HEK293 (cell line): ENCODE measurements around the gene DNAJC3.

Experiments used
- CTCF ChIA-PET: fragments of 350-600 bp; formaldehyde crosslinking; extraction: SDS; loops from one replicate; lab custom pipeline; 2021; ENCODE audit warnings: antibody characterized with exemption; lab: Yijun Ruan, JAX
- POLR2A ChIA-PET: fragments of 300-600 bp; formaldehyde crosslinking; extraction: SDS; loops from one replicate; lab custom pipeline; 2020; ENCODE audit warnings: antibody characterized with exemption, inconsistent platforms; lab: Yijun Ruan, JAX
- H3K27ac ChIP-seq: fragments of 200-500 bp; sonication (Bioruptor generic); 2 replicates; pipeline ENCODE4 v1.5.1; 2014; ENCODE audit warnings: low read depth, low read length, control low read depth, inconsistent platforms; ENCODE audit errors: extremely low read depth
- H3K36me3 ChIP-seq, 2 experiments: fragments of 200-500 bp in 1 of 2; sonication (Bioruptor generic) in 1 of 2; 1 replicate in 1 of 2; 2 replicates in 1 of 2; pipeline ENCODE4 v1.5.1; 2014 to 2017; ENCODE audit warnings: inconsistent platforms in 2 of 2, low read length in 2 of 2; ENCODE audit not compliant: control insufficient read depth in 2 of 2, insufficient read depth in 1 of 2
- H3K4me1 ChIP-seq: fragments of 200-500 bp; sonication (Bioruptor generic); 2 replicates; pipeline ENCODE4 v1.5.1; 2014; ENCODE audit warnings: mild to moderate bottlenecking, low read length, inconsistent platforms; ENCODE audit not compliant: control insufficient read depth, insufficient read depth
- H3K4me3 ChIP-seq: 2 replicates; pipeline ENCODE4 v1.5.1; 2011; ENCODE audit warnings: low read depth, mild to moderate bottlenecking, control low read depth, low read length, moderate library complexity
- H3K9me3 ChIP-seq: fragments of 200-500 bp; sonication (Bioruptor generic); 2 replicates; pipeline ENCODE4 v1.5.1; 2014; ENCODE audit warnings: low read depth, low read length, inconsistent platforms; ENCODE audit not compliant: control insufficient read depth, insufficient read depth
- FEZF1 ChIP-seq: fragments of 450-650 bp; formaldehyde crosslinking; IDR thresholded peaks from 2 replicates; pipeline ENCODE4 v1.5.1; 2016; ENCODE audit warnings: missing biosample characterization, missing genetic modification characterization
- KLF9 ChIP-seq: fragments of 450-650 bp; formaldehyde crosslinking; IDR thresholded peaks from 2 replicates; pipeline ENCODE4 v1.5.1; 2016; ENCODE audit warnings: missing biosample characterization, missing genetic modification characterization, low read depth
- ZNF146 ChIP-seq: fragments of 450-650 bp; formaldehyde crosslinking; IDR thresholded peaks from 2 replicates; pipeline ENCODE4 v1.5.1; 2016; ENCODE audit warnings: missing biosample characterization, missing genetic modification characterization
- ZNF169 ChIP-seq: fragments of 450-650 bp; formaldehyde crosslinking; IDR thresholded peaks from 2 replicates; pipeline ENCODE4 v1.5.1; 2016; ENCODE audit warnings: missing biosample characterization, missing genetic modification characterization
- ZNF175 ChIP-seq: fragments of 450-650 bp; formaldehyde crosslinking; IDR thresholded peaks from 2 replicates; pipeline ENCODE4 v1.5.1; 2016; ENCODE audit warnings: missing biosample characterization, missing genetic modification characterization
- ZNF184 ChIP-seq: fragments of 450-650 bp; IDR thresholded peaks from 2 replicates; pipeline ENCODE4 v1.5.1; 2018; ENCODE audit warnings: missing biosample characterization, mild to moderate bottlenecking, missing genetic modification characterization
- ZNF223 ChIP-seq: fragments of 450-650 bp; formaldehyde crosslinking; IDR thresholded peaks from 2 replicates; pipeline ENCODE4 v1.5.1; 2016; ENCODE audit warnings: missing biosample characterization, missing genetic modification characterization
- ZNF292 ChIP-seq: fragments of 450-650 bp; formaldehyde crosslinking; IDR thresholded peaks from 2 replicates; pipeline ENCODE4 v1.5.1; 2016; ENCODE audit warnings: low read depth, missing biosample characterization, missing genetic modification characterization, borderline replicate concordance
- ZNF335 ChIP-seq: fragments of 450-650 bp; formaldehyde crosslinking; conservative IDR thresholded peaks from 2 replicates; pipeline ENCODE4 v1.5.1; 2016; ENCODE audit warnings: missing biosample characterization, missing genetic modification characterization
- ZNF341 ChIP-seq: fragments of 450-650 bp; formaldehyde crosslinking; IDR thresholded peaks from 2 replicates; pipeline ENCODE4; 2016; ENCODE audit warnings: low read depth, missing biosample characterization, missing genetic modification characterization
- ZNF394 ChIP-seq: fragments of 450-650 bp; formaldehyde crosslinking; IDR thresholded peaks from 2 replicates; pipeline ENCODE4 v1.5.1; 2016; ENCODE audit warnings: missing biosample characterization, missing genetic modification characterization, mild to moderate bottlenecking, moderate library complexity, borderline replicate concordance
- ZNF416 ChIP-seq: fragments of 450-650 bp; formaldehyde crosslinking; IDR thresholded peaks from 2 replicates; pipeline ENCODE4 v1.5.1; 2016; ENCODE audit warnings: missing biosample characterization, missing genetic modification characterization
- ZNF473 ChIP-seq: fragments of 450-650 bp; formaldehyde crosslinking; IDR thresholded peaks from 2 replicates; pipeline ENCODE4 v1.5.1; 2017; ENCODE audit warnings: missing biosample characterization, missing genetic modification characterization
- ZNF626 ChIP-seq: fragments of 450-650 bp; sonication (Bioruptor Pico); formaldehyde crosslinking; IDR thresholded peaks from 2 replicates; pipeline ENCODE4 v1.5.1; 2018; ENCODE audit warnings: missing biosample characterization, missing genetic modification characterization, inconsistent platforms
- TF ChIP-seq, protein P1 (sequence below): fragments of 450-650 bp; formaldehyde crosslinking; IDR thresholded peaks from 2 replicates; pipeline ENCODE4 v1.5.1; 2016; ENCODE audit warnings: missing biosample characterization, missing genetic modification characterization
- TF ChIP-seq, protein P2 (sequence below): fragments of 450-650 bp; formaldehyde crosslinking; IDR thresholded peaks from 2 replicates; pipeline ENCODE4 v1.5.1; 2016; ENCODE audit warnings: missing biosample characterization, missing genetic modification characterization
- TF ChIP-seq, protein P3 (sequence below): fragments of 450-650 bp; formaldehyde crosslinking; IDR thresholded peaks from 2 replicates; pipeline ENCODE4 v1.5.1; 2017; ENCODE audit warnings: missing biosample characterization, mild to moderate bottlenecking, missing genetic modification characterization, moderate library complexity
- TF ChIP-seq, protein P4 (sequence below): fragments of 450-650 bp; formaldehyde crosslinking; IDR thresholded peaks from 2 replicates; pipeline ENCODE4 v1.5.1; 2017; ENCODE audit warnings: missing biosample characterization, missing genetic modification characterization
- TF ChIP-seq, protein P5 (sequence below): fragments of 450-650 bp; formaldehyde crosslinking; IDR thresholded peaks from 2 replicates; pipeline ENCODE4 v1.5.1; 2016; ENCODE audit warnings: missing biosample characterization, missing genetic modification characterization

Gene DNAJC3

DNA sequence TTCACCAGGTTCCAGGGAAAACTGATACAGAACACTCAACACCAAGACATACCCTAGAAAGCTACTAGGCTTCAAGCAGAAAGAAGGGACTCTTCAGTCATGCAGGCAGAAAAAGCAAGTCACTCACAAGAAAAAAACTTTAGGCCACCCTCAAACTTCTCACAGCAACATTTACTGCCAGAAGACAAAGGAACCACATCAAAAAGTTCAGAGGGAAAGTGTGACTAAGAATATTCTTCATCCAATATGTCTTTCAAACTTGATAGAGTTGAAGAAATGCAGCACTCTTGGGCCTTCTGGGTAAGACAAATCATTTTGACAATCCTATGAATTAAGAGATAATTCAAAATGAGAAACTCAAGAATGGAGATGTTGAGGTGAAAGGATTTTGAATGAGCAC, 40.1 kb upstream of the DNAJC3 start:
- POLR2A ChIA-PET: no interaction called here
- H3K9me3 ChIP-seq: no peaks in the 10 kb centered on the region
- H3K4me1 ChIP-seq: no peaks in the 10 kb centered on the region
- H3K36me3 ChIP-seq: peaks cover 52 to 71% of the 10 kb centered on the region in 2 experiments
- H3K4me3 ChIP-seq: no peak overlapping the region
- CTCF ChIA-PET: interaction anchor here (0.7 kb wide), 1 partner anchor 234 kb away, joined by 6 read pairs; no protein-coding TSS in a partner anchor
- H3K27ac ChIP-seq: no peak overlapping the region
- TF ChIP-seq, protein P1, sequence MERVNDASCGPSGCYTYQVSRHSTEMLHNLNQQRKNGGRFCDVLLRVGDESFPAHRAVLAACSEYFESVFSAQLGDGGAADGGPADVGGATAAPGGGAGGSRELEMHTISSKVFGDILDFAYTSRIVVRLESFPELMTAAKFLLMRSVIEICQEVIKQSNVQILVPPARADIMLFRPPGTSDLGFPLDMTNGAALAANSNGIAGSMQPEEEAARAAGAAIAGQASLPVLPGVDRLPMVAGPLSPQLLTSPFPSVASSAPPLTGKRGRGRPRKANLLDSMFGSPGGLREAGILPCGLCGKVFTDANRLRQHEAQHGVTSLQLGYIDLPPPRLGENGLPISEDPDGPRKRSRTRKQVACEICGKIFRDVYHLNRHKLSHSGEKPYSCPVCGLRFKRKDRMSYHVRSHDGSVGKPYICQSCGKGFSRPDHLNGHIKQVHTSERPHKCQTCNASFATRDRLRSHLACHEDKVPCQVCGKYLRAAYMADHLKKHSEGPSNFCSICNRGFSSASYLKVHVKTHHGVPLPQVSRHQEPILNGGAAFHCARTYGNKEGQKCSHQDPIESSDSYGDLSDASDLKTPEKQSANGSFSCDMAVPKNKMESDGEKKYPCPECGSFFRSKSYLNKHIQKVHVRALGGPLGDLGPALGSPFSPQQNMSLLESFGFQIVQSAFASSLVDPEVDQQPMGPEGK (tag by site-specific recombination): no peak
- TF ChIP-seq ZNF223 (no peak), ZNF341 (tag by site-specific recombination) (no peak), ZNF473 (tag by site-specific recombination) (no peak), ZNF184 (tag by site-specific recombination) (no peak), ZNF169 (tag by site-specific recombination) (no peak), KLF9 (no peak), ZNF292 (tag by site-specific recombination) (no peak), ZNF335 (tag by site-specific recombination) (no peak), ZNF175 (tag by site-specific recombination) (no peak), ZNF394 (no peak), FEZF1 (no peak), ZNF146 (tag by site-specific recombination) (no peak), ZNF626 (tag by site-specific recombination) (no peak), ZNF416 (tag by site-specific recombination) (no peak)
- TF ChIP-seq, protein P2, sequence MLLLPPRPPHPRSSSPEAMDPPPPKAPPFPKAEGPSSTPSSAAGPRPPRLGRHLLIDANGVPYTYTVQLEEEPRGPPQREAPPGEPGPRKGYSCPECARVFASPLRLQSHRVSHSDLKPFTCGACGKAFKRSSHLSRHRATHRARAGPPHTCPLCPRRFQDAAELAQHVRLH: no peak
- TF ChIP-seq, protein P3, sequence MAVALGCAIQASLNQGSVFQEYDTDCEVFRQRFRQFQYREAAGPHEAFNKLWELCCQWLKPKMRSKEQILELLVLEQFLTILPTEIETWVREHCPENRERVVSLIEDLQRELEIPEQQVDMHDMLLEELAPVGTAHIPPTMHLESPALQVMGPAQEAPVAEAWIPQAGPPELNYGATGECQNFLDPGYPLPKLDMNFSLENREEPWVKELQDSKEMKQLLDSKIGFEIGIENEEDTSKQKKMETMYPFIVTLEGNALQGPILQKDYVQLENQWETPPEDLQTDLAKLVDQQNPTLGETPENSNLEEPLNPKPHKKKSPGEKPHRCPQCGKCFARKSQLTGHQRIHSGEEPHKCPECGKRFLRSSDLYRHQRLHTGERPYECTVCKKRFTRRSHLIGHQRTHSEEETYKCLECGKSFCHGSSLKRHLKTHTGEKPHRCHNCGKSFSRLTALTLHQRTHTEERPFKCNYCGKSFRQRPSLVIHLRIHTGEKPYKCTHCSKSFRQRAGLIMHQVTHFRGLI: no peak
- TF ChIP-seq, protein P4, sequence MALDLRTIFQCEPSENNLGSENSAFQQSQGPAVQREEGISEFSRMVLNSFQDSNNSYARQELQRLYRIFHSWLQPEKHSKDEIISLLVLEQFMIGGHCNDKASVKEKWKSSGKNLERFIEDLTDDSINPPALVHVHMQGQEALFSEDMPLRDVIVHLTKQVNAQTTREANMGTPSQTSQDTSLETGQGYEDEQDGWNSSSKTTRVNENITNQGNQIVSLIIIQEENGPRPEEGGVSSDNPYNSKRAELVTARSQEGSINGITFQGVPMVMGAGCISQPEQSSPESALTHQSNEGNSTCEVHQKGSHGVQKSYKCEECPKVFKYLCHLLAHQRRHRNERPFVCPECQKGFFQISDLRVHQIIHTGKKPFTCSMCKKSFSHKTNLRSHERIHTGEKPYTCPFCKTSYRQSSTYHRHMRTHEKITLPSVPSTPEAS: no peak

DNA sequence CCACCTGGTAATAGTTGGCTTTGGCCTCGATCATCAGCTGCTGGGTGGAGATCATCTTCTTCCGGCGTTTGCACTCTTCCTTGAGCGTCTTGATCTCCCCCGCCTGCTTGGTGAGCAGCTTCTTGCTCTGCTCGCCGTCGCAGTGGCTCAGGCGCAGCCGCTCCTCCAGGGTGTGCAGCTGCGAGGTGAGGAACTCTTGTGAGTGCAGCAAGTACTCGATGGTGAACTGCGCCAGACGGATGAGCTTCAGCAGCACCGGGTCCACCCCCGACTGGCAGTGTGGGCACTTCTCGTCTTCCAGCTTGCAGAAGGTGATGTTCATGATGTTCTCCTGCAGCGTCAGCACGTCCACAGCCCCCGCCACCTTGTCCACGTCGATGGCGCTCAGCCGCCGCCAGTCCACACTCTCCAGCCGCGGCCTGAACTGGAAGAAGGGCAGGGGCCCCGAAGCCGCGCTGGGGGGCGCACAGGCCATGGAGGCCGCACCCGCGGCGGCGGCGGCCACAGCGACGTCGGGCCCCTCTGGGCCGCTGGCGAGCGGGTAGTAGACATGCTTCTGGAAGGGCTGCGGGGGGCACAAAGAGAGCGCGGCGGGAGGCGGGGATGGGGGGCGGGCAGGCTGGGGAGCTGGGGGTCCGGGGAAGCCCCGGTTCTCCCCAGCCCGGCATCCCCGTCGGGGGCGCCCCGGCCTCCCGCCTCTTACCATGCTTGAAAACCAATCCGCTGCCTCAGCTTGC, 35.5 kb upstream of the DNAJC3 start:
- CTCF ChIA-PET: interaction anchor here (1.1 kb wide), 1 partner anchor 17 kb away, joined by 3 read pairs; no protein-coding TSS in a partner anchor
- POLR2A ChIA-PET: no interaction called here
- peaks cover 31 to 43% of the 10 kb centered on the region in 2 experiments for H3K36me3 ChIP-seq
- H3K9me3 ChIP-seq: no peaks in the 10 kb centered on the region
- no peaks in the 10 kb centered on the region for H3K4me1 ChIP-seq
- no peak overlapping the region for H3K4me3 ChIP-seq
- TF ChIP-seq, protein P5, sequence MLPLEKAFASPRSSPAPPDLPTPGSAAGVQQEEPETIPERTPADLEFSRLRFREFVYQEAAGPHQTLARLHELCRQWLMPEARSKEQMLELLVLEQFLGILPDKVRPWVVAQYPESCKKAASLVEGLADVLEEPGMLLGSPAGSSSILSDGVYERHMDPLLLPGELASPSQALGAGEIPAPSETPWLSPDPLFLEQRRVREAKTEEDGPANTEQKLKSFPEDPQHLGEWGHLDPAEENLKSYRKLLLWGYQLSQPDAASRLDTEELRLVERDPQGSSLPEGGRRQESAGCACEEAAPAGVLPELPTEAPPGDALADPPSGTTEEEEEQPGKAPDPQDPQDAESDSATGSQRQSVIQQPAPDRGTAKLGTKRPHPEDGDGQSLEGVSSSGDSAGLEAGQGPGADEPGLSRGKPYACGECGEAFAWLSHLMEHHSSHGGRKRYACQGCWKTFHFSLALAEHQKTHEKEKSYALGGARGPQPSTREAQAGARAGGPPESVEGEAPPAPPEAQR (tag by site-specific recombination): no peak
- no peak for TF ChIP-seq KLF9
- H3K27ac ChIP-seq: no peak overlapping the region
